UCSD-AML1 (cell line): Measurements from ENCODE around the gene TNFAIP6.

ENCODE experiments used
- DNase-seq: peaks from one replicate; lab custom pipeline; 2025; ENCODE audit not compliant: unreplicated experiment; lab: John Stamatoyannopoulos, UW

TNFAIP6 gene

DNA sequence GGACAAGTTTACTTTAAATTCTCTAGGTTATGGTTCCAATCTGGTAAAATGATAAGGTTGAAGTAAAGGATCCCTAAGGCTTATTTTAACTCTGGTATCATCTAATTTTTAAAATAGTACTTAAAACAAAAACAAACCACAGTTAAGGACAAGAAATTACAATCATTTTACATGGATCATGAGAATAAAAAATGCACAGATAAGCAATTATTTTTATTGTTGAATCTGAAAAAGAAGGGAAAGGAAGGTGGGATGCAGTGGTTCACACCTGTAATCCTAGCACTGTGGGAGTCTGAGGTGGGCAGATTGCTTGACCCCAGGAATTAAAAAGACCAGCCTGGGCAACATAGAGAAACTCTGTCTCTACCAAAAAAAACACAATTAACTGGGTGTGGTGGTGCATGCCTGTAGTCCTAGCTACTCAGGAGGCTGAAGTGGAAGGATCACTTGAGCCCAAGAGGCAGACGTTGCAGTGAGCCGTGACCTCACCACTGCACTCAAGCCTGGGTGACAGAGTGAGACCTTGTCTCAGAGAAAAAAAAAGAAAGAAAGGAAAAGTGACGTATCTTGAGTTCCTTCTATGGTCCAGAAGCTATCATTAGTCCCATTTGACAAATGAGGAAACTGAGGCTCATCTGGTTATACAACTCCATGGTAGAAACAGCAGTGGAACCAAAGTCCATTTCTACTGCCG is 2.5 kb downstream of the TNFAIP6 start:
- no peak for DNase-seq

DNA sequence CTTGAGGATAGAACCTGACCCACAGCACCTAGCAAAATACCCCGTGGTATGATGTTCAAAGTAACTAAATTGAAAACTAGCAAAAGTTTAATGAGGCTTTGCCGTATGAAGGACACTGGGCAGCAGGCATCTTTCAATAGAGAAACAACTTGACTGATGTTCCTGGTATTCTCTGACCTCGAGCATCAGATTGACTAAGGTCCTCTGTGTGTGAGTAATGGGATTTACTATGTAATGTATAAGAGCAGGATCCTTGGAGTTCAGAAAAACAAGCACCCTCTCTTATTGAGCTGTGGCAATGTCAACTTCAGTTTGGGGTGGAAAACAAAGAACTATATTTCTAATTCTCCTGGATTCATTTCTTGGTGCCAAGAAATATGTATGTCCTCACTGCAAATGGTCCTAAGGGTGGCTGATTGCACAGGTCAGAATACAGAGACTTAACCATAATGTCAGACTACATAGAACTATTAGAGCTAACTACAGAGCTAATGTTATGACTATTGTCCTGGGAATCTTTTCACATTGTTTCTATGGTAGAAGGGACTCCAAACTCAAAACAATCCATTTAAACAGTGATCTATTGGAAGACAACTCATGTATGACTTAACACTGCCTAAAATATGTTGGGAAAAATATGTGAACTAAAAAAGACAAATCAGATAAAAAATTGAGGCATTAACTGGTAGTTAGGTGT is 4.4 kb downstream of the TNFAIP6 start:
- no peak for DNase-seq

DNA sequence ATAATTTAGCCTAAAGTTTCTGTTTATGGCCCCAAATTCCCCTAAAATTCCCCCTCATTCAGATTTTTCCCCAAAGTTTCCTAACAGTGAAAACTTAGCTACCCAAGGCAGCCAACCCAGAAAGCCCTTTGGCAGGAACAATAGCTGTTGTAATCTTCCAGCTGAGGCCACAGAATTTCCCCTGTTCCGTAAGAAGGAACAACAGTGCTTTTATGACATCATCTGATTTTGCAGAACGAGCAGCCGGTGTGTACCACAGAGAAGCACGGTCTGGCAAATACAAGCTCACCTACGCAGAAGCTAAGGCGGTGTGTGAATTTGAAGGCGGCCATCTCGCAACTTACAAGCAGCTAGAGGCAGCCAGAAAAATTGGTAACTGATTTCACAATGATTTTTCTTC is 6.3 kb downstream of the TNFAIP6 start:
- DNase-seq: peak; percentile 16

DNA sequence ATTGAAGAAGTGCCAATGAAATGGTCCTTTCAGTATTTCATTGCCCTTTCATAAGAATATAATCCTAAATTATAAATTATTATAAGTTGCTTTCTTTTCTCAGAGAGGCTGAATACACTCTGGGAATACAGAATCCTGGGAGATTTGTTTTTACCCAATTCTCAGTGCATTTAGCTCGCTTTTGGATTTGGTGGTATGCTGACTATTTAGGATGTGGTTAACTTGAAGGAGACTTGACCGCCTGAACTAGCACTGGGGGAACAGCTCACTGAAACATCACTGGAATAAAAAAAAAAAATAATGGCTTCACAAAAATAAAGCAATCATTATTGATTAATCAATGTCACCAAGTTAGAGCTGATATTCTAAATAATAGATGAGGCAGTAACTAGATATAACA is 10.2 kb downstream of the TNFAIP6 start:
- DNase-seq: no peak

DNA sequence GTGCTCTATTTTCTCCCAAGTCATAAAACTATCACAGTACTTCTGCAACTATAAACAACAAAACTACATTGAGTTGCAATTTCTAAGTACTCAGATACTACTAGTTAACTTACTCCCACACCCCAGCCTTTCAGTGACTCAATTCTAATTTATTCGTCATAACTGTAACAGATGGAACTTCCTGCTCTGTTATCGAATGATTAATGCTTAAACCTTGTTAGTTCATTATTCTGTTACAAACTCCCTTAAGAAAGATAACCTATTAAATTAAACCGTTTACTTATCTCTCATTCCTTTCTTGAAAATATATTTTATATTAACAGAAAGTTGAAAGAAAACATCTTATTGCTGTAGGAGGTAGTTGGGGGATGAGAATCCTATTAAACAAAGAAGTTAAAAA is 17.0 kb downstream of the TNFAIP6 start:
- DNase-seq: no peak

DNA sequence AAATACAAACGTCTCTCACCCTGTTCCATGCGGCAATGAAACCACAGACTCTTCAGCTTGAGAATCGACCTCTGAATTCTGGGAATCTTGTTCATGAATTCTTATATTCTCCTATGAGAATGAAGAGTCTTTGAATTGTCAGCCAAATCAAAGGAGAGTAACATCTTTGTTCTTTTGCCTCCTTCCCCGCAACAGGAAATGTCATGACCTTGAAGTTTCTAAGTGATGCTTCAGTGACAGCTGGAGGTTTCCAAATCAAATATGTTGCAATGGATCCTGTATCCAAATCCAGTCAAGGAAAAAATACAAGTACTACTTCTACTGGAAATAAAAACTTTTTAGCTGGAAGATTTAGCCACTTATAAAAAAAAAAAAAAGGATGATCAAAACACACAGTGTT is 21.8 kb downstream of the TNFAIP6 start:
- DNase-seq: no peak

DNA sequence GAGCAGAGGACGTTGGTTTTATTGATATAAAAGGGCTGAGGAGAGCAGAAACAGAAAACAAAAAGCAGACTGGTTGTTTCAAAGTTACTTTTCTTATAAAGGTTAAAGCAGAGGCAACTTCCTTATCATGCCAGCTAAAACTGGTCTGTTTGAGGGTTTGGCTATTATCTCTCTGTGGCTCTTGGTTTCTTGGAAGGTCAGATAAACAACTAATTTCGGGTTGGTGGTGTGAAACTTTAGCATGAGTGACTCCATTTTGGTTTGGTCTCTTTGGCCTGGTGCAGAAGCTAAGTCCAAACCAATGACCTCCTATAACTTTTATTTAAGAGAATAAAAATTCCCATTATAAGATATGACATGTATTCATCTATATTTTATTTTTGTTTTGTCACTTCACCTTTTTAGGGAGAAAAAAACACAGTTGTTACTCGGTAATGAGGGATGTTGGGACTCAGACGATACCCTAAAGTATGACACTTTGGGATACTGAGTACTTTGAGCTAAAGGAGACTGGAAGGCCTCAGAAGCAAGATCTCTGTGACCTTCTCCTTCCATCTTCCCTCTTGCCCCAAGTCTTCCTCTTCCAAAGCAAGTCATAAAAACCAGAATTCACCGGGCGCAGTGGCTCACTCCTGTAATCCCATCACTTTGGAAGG is 23.3 kb downstream of the TNFAIP6 start:
- DNase-seq: no peak

DNA sequence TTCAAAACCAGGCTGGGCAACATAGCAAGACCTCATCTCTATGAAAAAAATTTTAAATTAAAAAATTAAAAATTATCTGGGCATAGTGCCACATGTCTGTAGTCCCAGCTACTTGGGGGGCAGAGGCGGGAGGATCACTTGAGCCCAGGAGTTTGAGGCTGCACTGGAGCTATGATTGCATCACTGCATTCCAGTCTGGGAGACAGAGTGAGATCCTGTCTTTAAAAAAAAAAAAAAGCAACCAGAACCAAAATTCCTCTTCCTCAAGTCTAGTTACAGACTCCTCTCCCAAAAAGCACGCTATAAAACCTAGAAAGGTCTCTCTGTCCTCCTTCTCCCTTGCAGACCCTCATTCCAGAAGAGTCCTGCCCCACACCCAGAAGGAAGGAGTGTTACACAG is 23.9 kb downstream of the TNFAIP6 start:
- DNase-seq: no peak

DNA sequence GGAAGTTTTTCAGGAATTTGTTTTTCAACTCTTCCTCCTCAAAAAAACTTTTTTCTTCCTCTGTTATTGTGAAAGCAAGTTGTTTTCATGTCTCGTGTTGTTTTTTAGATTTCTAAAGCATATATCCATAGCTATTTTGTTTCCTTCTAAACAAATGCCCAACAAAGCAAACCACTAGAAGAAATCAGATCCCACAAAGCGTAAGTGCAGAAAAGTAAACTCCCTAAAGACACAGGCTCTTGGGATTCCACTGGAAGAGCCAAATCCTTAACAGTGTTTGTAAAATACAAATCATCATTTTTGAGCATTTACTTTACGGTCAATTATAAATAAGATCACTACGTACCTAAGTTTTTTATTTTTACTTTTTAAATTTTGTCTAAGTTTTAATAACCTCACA is 30.6 kb downstream of the TNFAIP6 start:
- no peak for DNase-seq

DNA sequence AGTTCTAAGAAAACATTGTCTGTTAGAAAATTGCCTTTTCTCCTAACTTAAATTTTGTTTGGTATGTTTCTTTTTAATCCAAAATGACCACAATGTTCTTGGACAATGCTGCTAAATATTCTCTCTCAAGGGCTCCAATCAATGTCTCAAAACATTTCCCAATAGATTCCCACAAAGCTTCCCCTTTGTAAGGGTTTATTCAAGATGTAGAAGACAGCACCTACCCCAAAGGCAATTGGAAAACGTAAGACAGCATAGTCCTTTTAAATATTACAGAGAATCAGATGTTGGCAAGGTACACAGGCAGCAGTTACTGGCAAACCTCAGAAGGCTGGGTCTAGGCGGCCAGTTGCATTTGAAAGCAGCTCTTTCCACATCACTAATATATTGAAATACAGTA is 34.0 kb downstream of the TNFAIP6 start:
- no peak for DNase-seq

DNA sequence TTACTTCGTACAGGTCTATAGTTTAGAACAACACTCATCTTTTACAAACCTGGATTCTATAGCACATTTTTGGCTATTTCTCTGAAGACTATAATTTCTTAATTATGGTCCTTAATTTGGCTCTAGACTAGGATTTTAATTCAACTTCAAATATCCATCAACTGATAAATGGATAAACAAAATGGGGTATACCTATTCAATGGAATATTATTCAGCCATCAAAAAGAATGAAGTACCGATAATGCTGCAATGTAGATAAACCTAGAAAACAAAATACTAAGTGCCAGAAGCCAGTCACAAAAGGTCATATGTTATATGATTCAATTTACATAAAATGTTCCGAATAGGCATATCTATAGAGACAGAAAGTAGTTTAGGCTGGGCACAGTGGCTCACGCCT is 37.1 kb downstream of the TNFAIP6 start:
- DNase-seq: no peak

DNA sequence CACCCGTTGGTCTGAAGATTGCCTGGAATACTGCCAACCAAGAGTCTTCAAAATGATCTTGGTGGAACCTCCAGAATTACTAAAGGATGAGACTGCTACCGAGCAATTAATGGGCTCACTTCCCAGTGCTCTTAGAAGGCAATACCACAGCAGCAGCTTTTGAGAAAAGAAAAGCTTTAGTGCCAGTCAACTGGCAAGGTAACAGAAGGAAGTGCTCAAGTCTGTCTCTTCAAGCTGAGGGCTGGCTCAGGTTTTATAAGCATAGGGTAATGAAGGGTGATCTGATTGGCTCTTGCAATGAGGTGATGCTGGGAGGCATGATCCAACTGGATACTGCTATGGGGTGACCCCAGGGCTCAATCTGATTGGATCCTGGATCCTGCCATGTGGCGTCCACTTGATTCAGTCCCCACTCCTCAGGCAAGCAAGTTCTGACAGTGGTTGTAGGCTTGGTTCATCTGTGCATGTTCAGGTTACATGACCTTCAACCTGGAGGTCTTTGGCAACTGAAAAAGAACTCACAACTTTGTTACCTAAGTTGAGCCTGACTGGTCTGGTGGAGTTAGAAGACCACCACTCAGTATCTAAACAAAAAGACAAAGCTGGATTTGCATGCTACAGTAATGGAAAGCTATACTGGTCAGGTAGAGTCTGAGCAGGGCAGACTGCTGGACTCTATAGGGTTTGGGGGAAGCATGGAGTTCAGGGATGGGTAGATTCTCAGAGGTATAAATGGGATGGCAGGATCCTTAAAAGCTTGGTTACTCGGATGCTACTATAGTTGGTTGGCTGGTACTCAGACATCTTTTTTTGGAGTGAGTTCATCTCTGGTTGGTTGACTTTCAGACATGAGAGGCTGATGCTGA is 38.4 kb downstream of the TNFAIP6 start:
- DNase-seq: no peak

DNA sequence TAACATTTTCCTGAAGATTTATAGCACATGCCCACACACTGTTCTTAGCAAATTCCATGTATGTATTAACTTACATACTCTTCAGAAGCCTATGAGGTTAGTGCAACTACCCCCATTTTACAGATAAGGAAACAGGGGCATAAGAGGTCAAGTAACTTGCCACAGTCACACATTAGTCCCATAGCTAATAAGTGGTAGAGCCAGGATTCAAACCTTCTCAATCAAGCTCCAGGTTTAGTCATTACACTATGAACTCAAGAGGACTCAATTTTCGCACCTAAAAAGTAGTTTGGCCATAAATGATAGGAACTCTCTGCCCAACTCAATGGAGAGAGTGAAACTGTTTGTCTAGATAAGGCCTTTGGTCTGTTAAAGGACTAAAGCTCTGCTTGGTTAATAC is 42.6 kb downstream of the TNFAIP6 start:
- DNase-seq: no peak

DNA sequence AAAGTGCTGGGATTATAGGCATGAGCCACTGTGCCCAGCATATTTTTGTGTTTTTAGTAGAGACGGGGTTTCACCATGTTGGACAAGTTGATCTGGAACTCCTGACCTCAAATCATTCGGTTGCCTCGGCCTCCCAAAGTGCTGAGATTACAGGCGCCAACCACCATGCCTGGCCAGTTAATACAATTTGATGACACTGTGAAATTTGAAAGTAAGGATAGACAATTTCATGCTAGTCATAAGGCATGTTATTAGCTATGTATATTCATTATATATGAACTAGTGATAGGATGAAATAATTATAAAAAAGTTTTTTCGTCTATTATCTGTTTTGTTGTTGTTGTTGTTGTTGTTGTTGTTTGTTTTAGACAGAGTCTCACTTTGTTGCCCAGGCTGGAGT is 43.8 kb downstream of the TNFAIP6 start:
- no peak for DNase-seq

DNA sequence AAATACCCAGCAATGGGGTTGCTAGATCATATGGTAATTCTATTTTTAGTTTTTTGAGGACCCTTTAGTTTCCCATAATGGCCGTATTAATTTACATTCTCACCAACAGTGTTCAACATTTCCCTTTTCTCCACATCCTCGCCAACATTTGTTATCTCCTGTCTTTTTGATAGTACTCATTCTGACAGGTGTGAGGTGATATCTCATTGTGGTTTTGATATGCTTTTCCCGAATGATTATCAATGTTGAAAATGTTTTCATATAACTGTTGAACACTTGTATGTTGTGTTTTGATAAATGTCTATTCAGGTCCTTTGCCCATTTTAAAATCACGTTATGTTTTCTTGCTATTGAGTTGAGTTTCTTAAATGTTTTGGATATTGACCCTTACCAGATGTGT is 46.5 kb downstream of the TNFAIP6 start:
- DNase-seq: no peak

DNA sequence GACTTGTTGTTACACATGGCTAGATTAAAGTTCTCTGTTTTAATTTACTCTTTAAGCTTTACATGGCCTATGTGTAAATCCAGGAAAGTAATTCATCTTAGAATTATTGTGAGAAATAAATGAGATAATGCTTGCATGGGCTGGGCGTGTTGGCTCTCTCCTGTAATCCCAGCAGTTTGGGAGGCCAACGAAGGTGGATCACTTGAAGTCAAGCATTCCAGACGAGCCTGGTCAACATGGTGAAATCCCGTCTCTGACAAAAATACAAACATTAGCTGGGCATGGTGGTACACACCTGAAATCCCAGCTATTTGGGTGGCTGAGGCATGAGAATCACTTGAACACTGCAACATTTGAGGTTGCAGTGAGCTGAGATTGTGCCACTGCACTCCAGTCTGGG is 48.0 kb downstream of the TNFAIP6 start:
- no peak for DNase-seq

DNA sequence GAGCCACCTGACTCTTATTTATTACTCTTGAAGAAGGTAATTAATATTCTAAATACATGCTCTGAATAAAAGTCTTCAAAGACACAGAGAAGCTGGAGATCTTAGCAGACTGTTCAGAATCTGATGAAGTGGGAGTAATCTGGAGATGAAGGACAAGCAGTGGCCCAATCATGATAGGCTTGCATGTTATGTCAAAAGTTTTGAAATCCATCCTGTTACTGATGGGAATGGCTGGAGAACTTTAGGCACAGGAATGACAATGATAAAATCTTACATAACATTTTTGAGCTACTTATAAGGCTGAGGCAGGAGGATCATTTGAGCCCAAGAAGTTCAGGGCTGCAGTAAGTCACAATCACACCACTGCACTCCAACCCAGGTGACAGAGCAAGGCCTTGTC is 49.9 kb downstream of the TNFAIP6 start:
- DNase-seq: no peak

DNA sequence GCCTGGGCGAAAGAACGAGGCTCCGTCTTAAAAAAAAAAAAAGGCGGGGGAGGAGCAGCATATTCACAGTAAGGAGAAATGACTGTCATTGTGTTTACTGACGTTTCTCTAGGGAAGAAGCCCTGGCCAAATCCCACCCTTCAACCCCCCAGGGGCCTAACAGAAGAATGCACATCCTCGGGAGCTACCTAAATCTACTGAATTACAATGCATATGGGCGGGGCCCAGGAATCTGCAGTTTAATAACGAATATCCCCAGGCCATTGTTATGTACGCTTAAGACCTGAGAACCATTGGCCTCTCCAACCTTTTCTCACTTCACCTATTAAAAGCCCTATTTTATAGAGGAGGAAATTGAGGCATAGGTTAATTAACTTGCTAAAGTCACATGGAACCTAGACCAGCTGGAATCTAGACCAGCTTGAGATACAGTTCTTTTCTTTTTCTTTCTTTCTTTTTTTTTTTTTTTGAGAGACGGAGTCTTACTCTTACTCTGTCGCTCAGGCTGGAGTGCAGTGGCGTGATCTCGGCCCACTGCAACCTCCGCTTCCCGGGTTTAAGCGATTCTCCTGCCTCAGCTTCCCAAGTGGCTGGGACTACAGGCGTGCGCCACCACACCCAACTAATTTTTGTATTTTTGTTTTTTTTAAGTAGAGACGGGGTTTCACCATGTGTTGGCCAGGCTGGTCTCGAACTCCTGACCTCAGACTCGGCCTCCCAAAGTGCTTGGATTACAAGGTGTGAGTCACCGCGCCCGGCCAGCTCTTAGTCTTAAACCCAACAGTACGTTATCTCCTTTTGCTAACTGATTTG is 51.6 kb downstream of the TNFAIP6 start:
- no peak for DNase-seq

DNA sequence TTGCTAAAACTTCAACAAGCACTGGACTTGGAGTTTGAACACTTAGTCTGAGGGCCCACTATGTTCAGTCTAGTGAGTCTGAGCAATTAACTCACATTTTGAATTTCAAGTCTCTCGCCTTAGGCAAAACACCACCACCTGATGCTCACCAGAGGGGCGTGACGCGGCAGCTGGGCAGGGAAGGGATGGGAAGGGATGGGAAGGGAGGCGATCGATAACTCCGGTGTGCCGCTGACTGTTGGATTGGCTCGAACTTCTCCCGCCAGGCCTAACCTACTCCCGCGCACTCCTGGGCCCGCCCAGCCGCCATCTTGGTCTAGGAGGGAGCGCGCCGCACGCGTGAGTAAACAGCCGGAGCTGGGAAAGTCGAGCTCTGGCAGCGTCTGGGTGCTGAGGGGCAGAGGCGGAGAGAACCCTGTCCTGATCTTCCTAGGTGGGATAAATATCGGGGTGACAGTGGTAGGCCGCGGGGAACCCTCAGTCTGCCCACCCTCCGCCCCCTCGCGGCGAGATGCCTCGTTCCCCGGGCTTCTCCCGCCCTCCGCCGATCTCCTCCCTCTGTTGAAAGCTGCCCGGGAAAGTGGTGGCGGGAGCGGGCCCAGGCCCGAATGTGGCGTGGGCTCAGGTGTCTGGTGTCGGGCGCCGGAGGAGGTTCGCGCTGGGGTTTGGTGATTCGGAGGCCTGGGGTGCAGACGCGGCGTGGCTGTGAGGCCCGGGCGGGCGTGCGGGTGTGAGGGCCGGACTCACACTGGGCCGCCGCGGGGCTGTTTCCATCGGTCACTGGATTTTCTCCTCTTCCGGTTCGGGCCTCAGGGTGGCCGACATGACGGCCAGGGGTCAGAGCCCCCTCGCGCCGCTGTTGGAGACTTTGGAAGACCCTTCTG is 52.5 kb downstream of the TNFAIP6 start, which contains the start of gene RIF1:
RIF1 (plus strand) TSS at position 302 of the 884 bp plus-strand sequence; CDS start at position 824, 522 bp downstream.
- DNase-seq: peak; percentile 87

DNA sequence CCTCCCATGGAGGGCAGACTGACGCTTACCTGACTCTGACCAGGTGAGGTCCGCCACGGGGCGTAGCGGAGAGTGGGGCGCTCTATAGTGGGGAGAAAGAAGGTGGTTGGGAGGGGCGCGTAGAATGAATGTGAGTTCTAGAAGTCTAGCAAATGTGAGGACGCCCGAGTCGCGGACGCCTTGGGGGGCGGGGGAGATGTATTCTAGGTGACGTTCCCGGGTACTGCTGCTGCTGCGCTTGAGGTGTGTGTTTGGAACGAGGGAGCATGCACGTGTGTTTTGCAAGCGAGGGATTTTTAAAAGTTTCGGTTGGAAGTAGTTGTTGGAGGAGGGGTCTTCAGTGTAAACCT is 53.1 kb downstream of the TNFAIP6 start:
- no peak for DNase-seq
